ENCODE measurements around the gene CA5A. TPM values are rescaled to one million over a fixed set of nuclear protein-coding genes. Genes with fewer than 3 reads are reported as not detected.
"Not testable (repeated sequence)": the region's sequence is repeated elsewhere in the genome, so short reads cannot be mapped to it uniquely, and the experiment has no call there.

CA5A gene
- total RNA-seq, 2 donors from 2014 or later: not detected

DNA sequence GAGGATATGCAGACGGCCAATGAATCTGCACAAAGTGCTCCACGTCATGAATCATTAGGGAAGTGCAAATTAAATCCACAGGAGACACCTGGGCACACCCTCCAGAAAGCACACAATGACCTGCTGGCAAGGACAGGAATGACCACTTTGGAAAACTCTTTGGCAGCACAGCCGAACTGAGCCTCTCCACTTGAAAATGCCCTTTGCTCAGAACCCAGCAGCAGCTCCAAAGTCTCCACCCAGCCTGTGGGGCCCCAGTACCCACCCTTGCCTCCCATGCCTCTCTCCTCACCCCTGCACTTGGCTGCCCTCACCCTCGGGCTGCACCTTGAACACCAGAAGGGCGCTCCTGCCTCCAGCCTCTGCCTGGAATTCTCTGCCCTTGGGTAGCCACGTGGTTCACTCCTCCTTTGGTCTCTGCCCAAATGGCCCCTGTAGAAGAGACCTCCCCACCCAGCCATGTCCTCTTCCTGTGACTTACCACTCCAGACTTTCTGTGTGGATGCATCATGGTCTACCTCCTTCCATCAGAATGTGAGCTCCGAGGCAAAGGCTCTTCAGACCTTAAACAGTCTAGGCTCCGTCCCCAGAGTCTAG is 50.9 kb downstream of the CA5A start:
- not testable (repeated sequence) for H3K27ac ChIP-seq

GRCh38 chr16:87882436-87883019 is 53.8 kb downstream of the CA5A start:
- no peaks in the 10 kb centered on the region for H3K27me3 ChIP-seq
- DNase-seq: no peak
- intact Hi-C loops (cut with DNase I): no loop called here
- no peak overlapping the region for H3K27ac ChIP-seq
- no peak for TF ChIP-seq CTCF (IDR thresholded peaks at IDR 0.05)
- H3K9me3 ChIP-seq: no peaks in the 10 kb centered on the region
- H3K9ac ChIP-seq (ENCODE audit: low read depth in 2 of 2, low read length in 2 of 2): no peak overlapping the region
- H3K4me3 ChIP-seq: no peak overlapping the region
- H3K36me3 ChIP-seq: no peaks in the 10 kb centered on the region
- no peaks in the 10 kb centered on the region for H3K4me1 ChIP-seq

More for the DNA sequence above, 50.9 kb downstream of the CA5A start:
- intact Hi-C loops (cut with DNase I); H3K9ac ChIP-seq (ENCODE audit: low read depth in 2 of 2, low read length in 2 of 2); H3K27me3 ChIP-seq; H3K36me3 ChIP-seq; DNase-seq; H3K9me3 ChIP-seq; H3K4me1 ChIP-seq; H3K4me3 ChIP-seq: not testable (repeated sequence)

DNA sequence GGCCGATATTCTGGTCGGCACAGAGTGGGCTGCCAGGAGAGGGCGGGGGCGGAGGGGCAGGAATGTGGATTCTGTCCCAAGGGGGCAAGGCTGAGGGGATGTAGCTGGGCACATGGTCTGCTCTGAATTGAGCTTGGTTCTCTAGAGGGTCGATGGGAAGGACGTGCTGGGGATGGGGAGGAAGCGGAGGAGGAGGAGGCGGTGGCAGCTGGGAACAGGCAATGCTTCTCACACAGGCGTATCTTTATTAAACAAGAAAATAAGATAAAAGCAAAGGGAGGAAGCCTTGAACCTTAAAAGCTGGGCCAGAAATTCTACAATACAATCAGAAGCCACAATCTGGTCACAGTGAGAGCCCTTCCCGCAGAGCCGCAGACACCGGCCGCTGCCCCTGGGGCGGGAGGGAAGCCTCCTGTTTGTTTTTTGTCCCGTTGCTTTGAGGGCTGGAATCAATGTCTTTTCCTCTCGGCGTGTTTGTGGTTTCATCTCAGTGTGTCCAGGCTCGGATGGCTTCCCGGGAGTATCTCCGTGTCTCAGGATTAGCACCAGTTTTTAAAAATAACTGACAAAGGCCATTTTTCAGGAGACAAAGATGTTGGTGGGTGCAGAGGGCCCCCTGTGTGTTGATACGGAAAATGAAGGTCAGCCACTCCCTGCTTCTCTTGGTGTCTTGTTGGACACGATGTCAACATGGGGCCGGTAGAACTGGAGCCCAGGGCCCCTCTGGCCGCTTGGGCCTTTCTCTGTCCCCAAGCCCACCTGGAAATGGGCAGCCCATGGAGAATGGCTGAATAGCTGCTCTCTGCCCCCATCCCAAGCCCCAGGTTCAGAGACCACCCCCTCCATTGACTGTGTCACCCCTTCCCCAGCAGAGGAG is 54.8 kb downstream of the CA5A start:
- no peak for TF ChIP-seq CTCF (IDR thresholded peaks at IDR 0.05)
- Histone ChIP-seq H3K36me3 (no peaks in the 10 kb centered on the region), H3K4me1 (no peaks in the 10 kb centered on the region), H3K27ac (no peak overlapping the region), H3K9me3 (no peaks in the 10 kb centered on the region), H3K4me3 (no peak overlapping the region), H3K9ac (ENCODE audit: low read depth in 2 of 2, low read length in 2 of 2) (no peak overlapping the region), H3K27me3 (no peaks in the 10 kb centered on the region)
- intact Hi-C loops (cut with DNase I): no loop called here
- DNase-seq: no peak

- H3K4me1 ChIP-seq: no peaks in the 10 kb centered on the region
- H3K27ac ChIP-seq: no peak overlapping the region
- no peaks in the 10 kb centered on the region for H3K9me3 ChIP-seq
- TF ChIP-seq CTCF (IDR thresholded peaks at IDR 0.05): no peak
- H3K27me3 ChIP-seq: no peaks in the 10 kb centered on the region
- DNase-seq: no peak
- intact Hi-C loops (cut with DNase I): no loop called here
- H3K9ac ChIP-seq (ENCODE audit: low read depth in 2 of 2, low read length in 2 of 2): no peak overlapping the region
- H3K36me3 ChIP-seq: no peaks in the 10 kb centered on the region
- no peak overlapping the region for H3K4me3 ChIP-seq
Measured at GRCh38 chr16:87880117-87880696, 56.1 kb downstream of the CA5A start.

DNA sequence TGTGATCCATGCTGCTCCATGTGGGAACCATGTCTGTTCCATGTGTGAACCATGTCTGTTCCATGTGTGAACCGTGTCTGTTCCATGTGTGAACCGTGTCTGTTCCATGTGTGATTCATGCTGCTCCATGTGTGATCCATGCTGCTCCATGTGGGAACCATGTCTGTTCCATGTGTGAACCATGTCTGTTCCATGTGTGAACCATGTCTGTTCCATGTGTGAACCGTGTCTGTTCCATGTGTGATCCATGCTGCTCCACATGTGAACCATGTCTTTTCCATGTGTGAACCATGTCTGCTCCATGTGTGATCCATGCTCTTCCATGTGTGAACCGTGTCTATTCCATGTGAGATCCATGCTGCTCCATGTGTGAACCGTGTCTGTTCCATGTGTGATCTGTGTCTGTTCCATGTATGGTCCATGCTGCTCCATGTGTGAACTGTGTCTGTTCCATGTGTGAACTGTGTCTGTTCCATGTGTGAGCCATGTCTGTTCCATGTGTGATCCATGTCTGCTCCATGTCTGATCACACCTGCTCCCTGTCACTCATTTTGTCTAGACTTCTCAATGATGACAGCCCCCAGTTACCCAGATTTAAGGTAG is 56.8 kb downstream of the CA5A start:
- H3K27ac ChIP-seq; H3K36me3 ChIP-seq; H3K9me3 ChIP-seq; H3K4me3 ChIP-seq; intact Hi-C loops (cut with DNase I); H3K4me1 ChIP-seq; DNase-seq; H3K9ac ChIP-seq (ENCODE audit: low read depth in 2 of 2, low read length in 2 of 2); H3K27me3 ChIP-seq: not testable (repeated sequence)

DNA sequence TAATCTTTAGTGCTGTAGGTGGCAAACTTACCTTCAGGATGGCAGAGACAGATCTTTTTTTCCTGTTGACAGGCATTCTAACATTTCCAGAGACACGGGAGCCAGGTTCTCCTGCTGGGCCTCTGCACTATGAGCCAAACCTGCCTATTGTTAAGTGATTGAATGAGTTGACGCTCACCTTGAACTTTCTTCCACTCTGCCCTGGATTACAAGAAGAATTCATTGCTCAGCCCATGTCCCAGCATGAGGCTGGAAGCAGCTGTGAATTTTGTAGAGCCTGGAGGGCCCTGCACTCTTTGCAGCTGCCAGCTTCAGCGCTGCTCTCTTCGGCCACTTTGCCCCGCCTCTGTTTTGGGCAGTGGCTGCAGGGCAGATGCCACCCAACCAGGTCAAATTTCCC is 57.6 kb downstream of the CA5A start:
- Histone ChIP-seq H3K4me1 (no peaks in the 10 kb centered on the region), H3K9ac (ENCODE audit: low read depth in 2 of 2, low read length in 2 of 2) (no peak overlapping the region), H3K27me3 (no peaks in the 10 kb centered on the region), H3K27ac (no peak overlapping the region), H3K9me3 (no peaks in the 10 kb centered on the region), H3K4me3 (no peak overlapping the region), H3K36me3 (no peaks in the 10 kb centered on the region)
- no peak for TF ChIP-seq CTCF (IDR thresholded peaks at IDR 0.05)
- intact Hi-C loops (cut with DNase I): no loop called here
- no peak for DNase-seq
